Measurements from ENCODE around the gene C13orf46.

- TF ChIP-seq, protein P1, sequence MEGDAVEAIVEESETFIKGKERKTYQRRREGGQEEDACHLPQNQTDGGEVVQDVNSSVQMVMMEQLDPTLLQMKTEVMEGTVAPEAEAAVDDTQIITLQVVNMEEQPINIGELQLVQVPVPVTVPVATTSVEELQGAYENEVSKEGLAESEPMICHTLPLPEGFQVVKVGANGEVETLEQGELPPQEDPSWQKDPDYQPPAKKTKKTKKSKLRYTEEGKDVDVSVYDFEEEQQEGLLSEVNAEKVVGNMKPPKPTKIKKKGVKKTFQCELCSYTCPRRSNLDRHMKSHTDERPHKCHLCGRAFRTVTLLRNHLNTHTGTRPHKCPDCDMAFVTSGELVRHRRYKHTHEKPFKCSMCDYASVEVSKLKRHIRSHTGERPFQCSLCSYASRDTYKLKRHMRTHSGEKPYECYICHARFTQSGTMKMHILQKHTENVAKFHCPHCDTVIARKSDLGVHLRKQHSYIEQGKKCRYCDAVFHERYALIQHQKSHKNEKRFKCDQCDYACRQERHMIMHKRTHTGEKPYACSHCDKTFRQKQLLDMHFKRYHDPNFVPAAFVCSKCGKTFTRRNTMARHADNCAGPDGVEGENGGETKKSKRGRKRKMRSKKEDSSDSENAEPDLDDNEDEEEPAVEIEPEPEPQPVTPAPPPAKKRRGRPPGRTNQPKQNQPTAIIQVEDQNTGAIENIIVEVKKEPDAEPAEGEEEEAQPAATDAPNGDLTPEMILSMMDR (IDR thresholded peaks at IDR 0.05; ENCODE audit: insufficient read depth, low read length), result no peak
- TF ChIP-seq, protein P2, sequence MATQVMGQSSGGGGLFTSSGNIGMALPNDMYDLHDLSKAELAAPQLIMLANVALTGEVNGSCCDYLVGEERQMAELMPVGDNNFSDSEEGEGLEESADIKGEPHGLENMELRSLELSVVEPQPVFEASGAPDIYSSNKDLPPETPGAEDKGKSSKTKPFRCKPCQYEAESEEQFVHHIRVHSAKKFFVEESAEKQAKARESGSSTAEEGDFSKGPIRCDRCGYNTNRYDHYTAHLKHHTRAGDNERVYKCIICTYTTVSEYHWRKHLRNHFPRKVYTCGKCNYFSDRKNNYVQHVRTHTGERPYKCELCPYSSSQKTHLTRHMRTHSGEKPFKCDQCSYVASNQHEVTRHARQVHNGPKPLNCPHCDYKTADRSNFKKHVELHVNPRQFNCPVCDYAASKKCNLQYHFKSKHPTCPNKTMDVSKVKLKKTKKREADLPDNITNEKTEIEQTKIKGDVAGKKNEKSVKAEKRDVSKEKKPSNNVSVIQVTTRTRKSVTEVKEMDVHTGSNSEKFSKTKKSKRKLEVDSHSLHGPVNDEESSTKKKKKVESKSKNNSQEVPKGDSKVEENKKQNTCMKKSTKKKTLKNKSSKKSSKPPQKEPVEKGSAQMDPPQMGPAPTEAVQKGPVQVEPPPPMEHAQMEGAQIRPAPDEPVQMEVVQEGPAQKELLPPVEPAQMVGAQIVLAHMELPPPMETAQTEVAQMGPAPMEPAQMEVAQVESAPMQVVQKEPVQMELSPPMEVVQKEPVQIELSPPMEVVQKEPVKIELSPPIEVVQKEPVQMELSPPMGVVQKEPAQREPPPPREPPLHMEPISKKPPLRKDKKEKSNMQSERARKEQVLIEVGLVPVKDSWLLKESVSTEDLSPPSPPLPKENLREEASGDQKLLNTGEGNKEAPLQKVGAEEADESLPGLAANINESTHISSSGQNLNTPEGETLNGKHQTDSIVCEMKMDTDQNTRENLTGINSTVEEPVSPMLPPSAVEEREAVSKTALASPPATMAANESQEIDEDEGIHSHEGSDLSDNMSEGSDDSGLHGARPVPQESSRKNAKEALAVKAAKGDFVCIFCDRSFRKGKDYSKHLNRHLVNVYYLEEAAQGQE (IDR thresholded peaks at IDR 0.05; ENCODE audit: insufficient replicate concordance, low read depth), result no peak
- TF ChIP-seq GABPA (IDR thresholded peaks at IDR 0.05; ENCODE audit: low read depth) (no peak), POLR2AphosphoS5 (IDR thresholded peaks at IDR 0.05; ENCODE audit: low read depth) (no peak)
Observed at GRCh38 chr13:113955235-113955634, 18.6 kb downstream of the C13orf46 start.

All from HL-60 (cell line).